Skin epidermis (tissue), 12 donors: ENCODE measurements around the gene RNASEH2B.
A peak's percentile ranks its signal among the peaks of the same experiment; 100 is the strongest.

Experiments used
- H3K27ac ChIP-seq, 21 experiments: fragments of 200-600 bp; sonication (generic) in 11 of 21; one replicate each; pipeline ENCODE4 v1.5.0; 2020; ENCODE audit warnings: mild to moderate bottlenecking in 3 of 21, inconsistent platforms in 2 of 21, moderate library complexity in 2 of 21
- H3K4me3 ChIP-seq, 7 experiments: fragments of 200-600 bp; sonication (generic) in 2 of 7; one replicate each; pipeline ENCODE4 v1.5.0; 2020; ENCODE audit warnings: inconsistent platforms in 2 of 7, mild to moderate bottlenecking in 2 of 7, moderate library complexity in 1 of 7

The RNASEH2B gene

DNA sequence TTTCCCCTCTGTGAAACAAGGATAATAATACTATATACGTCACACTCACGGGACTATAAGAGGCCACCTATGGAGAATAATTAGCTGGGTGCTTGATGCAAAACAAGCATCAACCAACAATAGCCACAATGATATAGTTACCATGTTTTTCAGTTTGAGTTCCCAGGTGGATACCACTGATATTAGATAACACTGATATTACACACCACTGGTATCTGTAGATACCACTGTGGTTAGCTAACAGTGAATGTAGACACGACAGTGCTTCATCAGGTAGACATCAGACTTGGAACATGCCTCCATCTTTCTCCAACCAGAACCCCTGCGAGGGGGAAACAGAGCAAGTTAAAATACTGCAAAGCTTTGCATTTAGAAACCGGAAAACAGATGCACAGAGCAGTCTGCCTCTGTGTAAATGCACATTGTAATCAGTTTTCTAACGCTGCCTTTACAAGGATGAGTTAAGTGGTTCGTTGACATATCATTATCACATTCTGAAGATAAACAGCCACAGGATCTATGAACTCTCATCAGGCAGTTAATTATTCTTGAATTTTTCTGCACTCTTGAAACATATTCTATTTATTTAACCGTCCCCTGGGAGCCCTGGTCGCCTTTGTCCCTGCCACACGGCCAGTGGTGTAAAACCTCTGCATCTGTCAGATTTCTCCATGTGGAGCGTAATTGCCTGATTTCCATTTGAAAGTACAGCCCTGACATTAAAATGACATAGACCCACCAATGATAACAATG is 80.7 kb downstream of the RNASEH2B start:
- H3K27ac ChIP-seq: peak overlapping the region in 1 of 21 experiments; percentile 6
- no peak overlapping the region for H3K4me3 ChIP-seq

DNA sequence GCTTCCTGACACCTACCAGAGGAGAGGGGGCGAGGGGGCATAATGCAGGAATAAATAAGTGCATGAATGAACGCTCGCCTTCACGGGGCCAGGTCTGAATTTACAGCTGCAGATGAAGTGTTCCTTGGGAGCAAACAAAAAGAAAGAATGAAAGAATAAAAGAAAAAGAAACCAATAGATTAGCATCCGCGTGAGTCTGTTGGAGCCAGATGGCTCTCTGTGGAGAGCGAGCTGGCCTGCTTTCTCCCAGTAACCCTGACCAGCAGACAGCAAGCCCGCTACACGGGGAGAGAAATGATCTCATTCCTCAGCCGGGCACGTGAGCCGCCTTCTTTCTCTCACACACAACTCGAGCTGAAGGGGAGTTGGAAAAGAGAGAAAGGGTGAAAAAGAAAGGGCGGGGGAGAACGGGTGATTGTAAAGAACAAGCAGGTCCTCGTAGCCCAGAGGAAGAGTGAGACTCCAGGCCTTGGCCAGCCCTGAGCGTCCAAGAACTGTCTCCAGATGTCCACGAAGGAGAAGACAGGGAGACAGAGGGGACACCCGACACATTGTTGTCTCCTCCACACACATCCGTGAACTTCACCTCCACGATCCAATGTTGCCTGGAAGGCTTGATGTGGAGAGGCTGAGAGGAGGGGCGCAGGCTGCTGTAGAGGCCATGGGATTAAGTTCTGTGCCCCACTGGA is 81.4 kb downstream of the RNASEH2B start:
- H3K4me3 ChIP-seq: no peak overlapping the region
- peak overlapping the region in 6 of 21 experiments; percentile 6 to 80 (median 37) for H3K27ac ChIP-seq

DNA sequence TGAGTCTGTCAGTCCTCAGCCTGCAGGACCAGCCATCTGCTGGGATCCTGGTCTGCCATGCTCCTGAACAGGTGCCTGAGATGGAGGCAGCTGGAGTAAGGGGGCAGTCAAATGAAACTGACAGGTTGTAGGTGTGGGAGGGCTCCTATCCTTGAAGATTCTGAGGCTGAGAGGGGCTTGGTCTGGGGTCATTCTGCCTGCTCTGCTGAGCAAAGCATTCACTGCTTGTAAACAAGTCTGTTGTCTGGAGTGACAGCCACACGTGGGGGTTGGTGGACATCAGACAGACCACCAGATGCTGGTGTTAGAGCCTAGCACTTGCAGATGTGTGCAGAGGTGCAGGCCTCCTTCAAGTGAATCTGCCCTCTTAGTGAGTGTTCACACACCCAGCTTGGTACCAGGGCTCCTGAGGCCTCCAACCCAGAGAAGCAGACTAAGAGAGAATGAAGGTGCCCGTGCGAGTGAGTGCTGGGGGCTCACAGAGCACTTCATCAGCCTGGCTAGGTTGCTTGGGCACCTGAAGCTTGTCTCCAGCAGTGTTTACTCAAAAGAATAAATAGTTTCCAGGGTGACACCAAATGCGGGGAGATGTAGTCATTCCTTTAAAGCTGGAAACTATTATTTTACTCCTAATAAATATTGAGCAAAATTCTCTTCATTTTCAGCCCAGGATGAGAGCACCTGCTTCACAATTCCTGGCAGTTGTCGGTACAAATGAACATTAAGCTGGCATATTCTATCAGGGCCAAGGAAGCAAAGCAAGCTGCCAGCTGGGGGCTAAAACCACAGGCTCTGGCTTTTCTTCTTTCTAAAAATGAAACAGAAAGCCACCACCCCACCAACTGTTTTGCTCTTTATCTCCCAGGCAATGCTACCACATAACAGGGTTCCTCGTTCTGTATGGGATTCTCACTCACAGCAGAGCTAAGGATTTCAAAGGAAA is 82.3 kb downstream of the RNASEH2B start:
- Histone ChIP-seq H3K4me3 (no peak overlapping the region), H3K27ac (peak overlapping the region in 8 of 21 experiments; percentile 6 to 80 (median 34))

DNA sequence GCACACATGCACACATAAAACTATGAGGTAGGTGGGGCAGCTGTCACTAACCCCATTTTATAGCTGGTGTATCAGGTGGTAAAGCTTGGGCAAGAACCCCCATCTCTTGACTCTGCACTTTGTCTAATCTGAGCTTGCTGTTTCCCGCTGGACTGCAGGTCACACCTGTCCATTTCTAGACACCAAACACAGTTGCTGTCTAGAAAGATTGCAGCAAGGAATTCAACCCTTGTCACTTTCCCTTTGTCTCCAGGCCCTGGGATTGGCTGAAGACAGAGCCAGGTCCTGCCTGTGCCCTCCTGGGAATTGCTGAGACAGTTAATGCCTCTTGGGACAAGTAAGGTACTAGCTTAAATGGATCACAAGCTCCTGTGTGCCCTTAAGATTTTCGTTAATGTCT is 83.8 kb downstream of the RNASEH2B start:
- H3K27ac ChIP-seq: no peak overlapping the region

DNA sequence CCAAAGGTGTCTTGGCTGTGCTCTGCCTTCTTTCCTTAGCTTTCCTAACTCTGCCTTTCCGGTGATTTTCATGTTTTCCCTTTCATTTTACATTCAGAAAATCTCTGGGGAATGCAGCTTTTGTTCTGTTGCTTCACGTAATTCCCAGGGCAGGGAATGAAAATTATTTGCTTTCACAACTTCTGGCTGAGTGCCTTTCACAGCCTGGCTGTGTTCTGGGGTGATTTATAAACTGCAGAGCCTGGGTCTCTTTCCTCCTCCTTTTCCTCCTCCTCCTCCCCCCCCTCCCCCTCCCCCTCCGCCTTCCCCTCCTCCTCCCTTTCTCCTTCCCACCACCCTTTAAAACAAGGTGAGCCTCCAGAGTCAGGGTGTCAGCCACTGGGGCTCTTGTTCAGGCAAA is 84.3 kb downstream of the RNASEH2B start:
- Histone ChIP-seq H3K27ac (no peak overlapping the region), H3K4me3 (no peak overlapping the region)

More for the DNA sequence above, 83.8 kb downstream of the RNASEH2B start:
- H3K4me3 ChIP-seq: no peak overlapping the region

DNA sequence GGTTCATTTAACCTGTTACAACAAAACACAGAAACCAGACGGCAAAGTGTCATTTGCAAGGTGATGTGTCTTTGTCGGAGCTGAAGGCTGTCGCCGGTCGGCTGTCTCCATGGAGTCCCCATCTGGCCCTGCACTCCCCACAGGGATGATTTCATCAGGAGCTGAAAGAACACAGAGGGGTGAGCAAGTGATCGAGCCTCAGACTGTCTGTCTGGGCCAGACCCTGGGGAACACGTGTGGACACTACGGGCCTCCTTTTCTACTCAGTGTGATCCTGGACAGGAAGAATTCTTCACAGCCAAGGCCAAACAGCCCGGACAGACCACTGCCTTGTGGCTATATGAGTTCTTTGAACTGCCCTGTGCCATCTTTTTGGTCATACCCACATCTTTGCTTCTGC is 85.1 kb downstream of the RNASEH2B start:
- no peak overlapping the region for H3K27ac ChIP-seq

DNA sequence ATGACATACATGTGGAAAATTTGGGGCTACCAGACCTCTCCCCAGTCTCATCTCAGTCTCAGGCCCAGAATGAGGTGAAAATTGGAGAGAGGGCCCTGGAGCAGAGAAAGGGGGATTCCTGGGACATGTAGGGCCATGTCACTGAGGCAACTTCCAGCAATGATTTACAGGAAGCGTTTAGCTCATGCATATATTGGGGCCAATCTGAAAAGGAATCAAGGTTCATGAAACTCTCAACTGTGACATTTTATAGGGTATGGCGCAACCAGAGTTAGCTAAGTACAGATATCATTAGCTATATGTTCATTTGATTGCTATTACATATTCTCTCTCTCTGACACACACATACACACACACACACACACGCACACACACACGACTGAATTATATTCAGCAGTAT is 86.3 kb downstream of the RNASEH2B start:
- H3K4me3 ChIP-seq: no peak overlapping the region
- H3K27ac ChIP-seq: no peak overlapping the region

More for the DNA sequence above, 85.1 kb downstream of the RNASEH2B start:
- H3K4me3 ChIP-seq: no peak overlapping the region

DNA sequence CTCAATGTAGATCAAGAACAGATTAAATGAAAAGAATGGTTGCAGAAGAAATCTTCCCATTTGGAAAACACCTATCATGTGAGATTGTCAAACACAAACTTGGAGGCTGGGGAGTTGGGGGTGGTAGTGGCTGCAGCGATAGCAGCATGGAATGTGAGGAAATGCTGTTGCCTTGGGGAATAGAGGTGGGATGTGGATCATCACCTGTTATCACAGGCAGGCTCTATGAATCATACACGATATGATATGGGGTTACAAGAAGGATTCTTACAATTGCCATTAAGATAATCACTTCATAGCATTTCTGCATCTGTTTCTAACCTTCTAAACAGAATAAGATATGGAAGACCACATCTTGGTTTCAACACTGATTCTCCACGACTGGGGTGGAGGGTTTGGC is 88.7 kb downstream of the RNASEH2B start:
- H3K27ac ChIP-seq: no peak overlapping the region
- no peak overlapping the region for H3K4me3 ChIP-seq

DNA sequence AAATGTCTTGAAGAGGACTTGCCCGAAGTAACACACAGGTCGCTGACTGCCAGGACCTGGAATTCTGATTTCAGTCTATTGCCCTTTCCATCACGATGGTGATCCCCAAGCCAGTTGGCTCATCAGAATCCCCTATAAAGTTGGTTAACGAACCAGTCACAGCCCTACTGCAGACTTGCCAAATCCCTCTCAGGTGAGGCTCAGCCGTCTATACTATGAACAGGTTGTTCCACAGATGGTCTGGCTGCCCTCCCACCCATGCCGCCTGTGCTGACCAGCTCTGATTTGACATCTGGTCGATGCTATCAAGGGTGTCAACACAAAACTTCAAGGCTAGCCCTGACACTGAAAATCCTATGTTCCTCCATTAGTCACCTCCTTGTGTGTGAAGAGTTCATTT is 90.0 kb downstream of the RNASEH2B start:
- Histone ChIP-seq H3K4me3 (no peak overlapping the region), H3K27ac (no peak overlapping the region)

DNA sequence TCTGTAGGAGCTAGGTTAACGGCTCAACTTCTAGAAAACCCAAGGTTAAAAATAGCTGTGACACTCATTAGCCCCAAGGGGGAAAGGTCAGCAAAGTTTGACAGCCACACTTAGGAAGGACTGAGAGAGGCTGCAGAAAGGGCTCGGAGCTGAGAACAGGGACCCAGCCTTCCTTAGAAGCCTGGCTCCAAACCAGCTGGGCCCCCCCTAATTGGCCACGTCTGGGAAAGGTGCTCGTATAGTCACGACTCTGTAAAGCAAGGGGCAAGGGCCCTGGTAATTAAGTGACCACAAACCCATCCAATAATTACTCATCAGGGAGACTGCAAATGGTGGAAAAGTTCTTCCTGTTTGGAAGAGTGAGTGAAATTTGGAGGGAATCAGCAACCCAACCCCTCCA is 90.5 kb downstream of the RNASEH2B start:
- H3K27ac ChIP-seq: peak overlapping the region in 1 of 21 experiments; percentile 29
- no peak overlapping the region for H3K4me3 ChIP-seq

DNA sequence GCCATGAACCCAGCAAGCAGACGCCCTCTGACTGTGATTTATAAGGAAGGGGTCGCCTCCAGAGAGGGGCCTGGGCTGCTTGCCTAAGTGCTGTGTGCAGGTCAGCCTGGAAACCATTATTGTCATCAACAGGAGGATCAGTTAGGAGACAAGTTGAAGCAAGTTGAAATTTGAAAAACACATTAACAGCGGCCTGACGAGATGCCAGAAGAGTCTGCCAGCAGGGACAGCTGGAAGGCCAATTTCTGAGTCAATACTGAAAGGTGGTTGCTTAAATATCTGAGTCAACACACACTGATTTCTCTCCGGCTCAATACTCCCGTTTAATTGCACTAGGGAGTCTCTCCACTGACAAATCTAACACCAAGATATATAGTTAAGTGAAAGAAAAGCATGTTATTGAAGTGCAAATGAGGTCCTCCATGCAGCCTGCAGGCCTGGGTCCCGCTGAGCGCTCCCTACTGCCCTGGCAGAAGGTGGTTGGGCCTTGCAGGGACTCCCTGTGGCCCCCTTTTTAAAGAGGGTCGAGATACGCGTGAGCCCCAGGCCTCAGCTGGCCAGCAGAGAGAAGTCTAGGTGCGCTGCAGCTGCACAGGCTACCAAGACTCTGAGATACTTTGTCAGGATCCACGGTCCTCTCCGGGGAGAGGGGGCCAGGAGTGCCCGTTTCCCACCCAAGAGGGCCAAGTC is 91.1 kb downstream of the RNASEH2B start:
- Histone ChIP-seq H3K27ac (peak overlapping the region in 1 of 21 experiments; percentile 39), H3K4me3 (no peak overlapping the region)

DNA sequence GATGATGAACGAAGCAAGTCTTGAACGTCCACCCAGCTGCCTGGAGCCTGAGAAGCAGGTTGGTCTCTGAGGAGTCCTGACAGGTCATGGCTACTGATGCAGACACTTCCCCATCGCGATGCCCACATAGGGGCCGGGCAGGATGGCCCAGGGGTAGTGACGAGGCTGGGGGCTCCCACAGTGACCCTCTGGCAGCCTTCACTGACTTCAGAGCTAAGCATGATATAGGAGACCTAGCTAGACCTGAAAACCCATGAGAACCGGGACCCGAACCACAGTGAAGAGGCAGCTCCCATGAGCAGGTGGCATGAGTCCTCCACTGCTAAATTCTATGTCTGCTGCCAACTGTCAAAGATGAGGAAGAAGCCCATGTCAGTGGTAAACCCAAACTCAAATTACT is 91.7 kb downstream of the RNASEH2B start:
- Histone ChIP-seq H3K4me3 (no peak overlapping the region), H3K27ac (peak overlapping the region in 1 of 21 experiments; percentile 39)

DNA sequence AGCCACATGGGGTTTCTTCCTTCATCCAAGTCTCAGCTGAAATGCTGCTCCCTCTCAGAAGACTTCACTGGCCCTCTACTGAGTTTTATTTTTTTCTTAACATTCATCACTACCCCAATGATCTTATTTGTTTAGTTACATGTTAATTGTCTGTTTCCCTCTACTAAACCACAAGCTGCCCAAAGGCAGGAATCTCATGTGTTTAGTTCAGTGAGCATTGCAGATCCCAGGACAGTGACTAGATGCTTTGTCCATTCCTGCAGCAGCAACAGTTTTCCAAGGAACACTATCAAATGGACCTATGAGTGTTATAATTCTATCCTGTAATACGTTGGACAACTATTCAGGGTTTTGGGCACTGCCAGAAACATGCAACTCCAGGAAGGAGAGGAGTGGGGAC is 93.1 kb downstream of the RNASEH2B start:
- Histone ChIP-seq H3K4me3 (no peak overlapping the region), H3K27ac (no peak overlapping the region)

DNA sequence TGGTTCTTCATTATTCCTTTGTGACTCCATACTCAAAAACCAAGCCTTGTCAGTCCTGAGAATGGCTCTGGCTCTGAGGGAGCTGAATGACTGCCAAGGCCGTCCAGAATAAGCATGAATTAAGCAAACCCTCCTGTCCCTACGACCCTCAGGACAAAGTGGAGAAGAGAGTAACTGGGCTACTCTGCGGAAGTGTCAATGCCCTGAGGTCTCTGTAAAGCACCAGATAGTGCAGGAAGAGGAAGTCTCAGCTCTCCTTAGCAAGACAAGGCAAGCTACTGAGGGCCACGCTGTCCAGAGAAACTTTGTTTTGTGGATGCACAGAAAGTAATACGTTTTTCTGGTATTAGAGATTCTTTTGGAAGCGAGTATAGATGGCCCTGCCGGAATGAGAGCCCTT is 94.1 kb downstream of the RNASEH2B start:
- H3K27ac ChIP-seq: no peak overlapping the region

DNA sequence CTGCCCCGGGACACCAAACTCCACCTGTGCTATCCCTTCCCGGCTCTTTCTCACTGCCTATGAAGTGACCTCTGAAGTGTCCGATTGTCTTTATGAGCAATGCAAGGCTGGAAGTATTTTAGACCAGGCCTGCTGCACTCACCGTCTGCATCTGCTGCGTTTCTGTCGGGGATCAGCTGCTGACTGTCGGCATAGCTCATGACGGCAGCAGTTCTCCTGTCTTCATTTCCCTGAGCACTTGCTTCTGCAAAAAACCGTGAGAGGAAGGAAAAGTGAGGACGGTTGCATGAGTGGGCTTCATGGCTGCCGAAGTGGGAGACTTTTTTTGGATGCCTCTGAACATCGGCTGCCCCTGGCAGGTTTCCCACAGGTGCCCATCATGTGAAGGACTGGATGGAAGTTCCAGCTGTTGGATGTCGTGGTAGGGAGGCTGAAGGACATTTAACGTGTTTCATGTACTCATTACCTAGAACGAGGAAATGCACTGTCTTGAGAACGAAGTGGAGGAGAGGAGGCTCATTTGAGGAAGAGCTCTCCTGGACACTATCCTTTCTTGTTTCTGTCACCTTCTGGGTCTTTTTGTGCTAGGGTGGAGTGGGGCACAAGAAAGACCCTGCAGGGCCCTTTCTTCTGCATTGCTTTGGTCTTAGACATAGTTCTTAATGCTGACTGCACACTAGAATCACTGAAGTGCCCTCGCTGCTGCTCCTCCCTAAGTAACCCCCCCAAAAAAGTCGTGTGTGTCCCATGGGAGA is 94.7 kb downstream of the RNASEH2B start:
- no peak overlapping the region for H3K4me3 ChIP-seq
- no peak overlapping the region for H3K27ac ChIP-seq

More for the DNA sequence above, 94.1 kb downstream of the RNASEH2B start:
- no peak overlapping the region for H3K4me3 ChIP-seq

DNA sequence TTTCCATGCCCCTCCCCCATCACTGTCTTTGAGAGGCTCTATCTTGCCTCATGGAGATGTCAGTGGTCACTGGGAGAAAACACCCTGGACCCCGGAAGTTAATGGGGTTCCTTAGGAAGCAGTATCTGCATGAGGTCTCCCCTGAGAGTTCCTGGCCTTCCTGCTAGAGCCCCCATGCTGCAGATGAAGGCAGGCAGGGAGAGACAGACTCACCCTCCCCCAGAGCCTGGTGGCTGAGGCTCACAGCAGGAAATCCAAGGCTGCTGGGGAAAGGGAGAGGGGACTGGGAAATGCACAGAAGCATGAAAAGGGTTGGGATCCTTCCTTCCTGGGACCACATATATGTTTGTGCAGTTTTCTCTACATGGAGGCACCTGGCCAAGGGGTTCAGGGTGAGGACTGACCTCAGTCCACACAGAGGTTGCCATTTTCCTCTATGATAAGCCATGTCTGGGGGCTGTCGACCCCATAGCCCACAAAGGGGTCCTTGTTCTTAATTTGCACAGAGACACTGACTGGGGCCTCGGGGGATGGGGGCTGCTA is 95.4 kb downstream of the RNASEH2B start:
- Histone ChIP-seq H3K4me3 (no peak overlapping the region), H3K27ac (peak overlapping the region in 2 of 21 experiments; percentile 68 to 69)

DNA sequence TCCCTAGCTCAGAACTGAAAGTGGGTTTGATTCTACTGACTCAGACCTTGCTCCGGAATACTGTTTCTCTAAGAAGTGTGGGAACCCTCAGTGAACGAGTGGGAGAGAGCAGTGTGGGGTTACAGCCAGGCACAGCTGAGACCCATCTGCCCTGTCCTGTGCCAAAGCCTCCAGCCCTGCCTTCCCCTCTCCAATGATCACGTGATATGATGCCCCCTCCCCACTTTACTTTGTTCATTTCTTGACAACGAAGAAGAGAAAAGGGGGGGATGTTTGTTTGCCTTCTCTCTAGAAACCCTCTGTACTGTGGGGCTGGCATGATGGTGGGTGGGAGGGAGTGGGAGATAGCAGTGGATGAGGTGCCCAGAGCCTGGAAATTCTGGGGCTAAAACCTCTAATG is 96.0 kb downstream of the RNASEH2B start:
- H3K27ac ChIP-seq: peak overlapping the region in 3 of 21 experiments; percentile 19 to 69 (median 68)
- H3K4me3 ChIP-seq: no peak overlapping the region
